PFSK-1 (cell line): Measurements from ENCODE around the gene POLR1A.

Experiments used
- POLR2AphosphoS5 ChIP-seq: IDR thresholded peaks from 2 replicates; pipeline ENCODE4 v1.6.1; 2012; ENCODE audit warnings: low read depth, mild to moderate bottlenecking, control low read depth, low read length, moderate library complexity
- SIN3A ChIP-seq: IDR thresholded peaks from 2 replicates; pipeline ENCODE4 v1.6.1; 2012; ENCODE audit warnings: mild to moderate bottlenecking, low read length, moderate library complexity, borderline replicate concordance; ENCODE audit not compliant: insufficient read depth
- TF ChIP-seq, protein P1 (sequence below), 2 experiments: IDR thresholded peaks; 2 replicates each; pipeline versions ENCODE4 v1.6.1 to v1.8.0; 2011 to 2012; ENCODE audit warnings: low read depth in 2 of 2, low read length in 2 of 2, control low read depth in 1 of 2, inconsistent platforms in 1 of 2, mild to moderate bottlenecking in 1 of 2, moderate library complexity in 1 of 2; ENCODE audit not compliant: insufficient read depth in 1 of 2

DNA sequence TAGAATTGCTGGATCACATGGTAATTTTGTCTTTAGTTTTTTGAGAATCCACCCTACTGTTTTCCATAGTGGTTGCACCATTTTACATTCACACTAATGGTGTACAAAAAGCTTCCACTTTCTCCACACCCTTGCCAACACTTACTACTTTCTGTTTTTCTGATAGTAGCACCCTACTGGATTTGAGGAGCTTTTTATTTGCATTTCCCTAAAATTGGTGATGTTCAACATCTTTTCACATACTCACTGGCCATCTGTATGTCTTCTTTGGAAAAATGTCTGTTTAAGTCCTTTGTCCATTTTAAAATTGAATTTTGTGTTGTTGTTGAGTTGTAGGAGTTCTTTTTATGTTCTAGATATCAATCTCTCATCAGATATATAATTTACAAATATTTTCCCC lies 3.5 kb downstream of the POLR1A start:
- TF ChIP-seq POLR2AphosphoS5 (no peak), SIN3A (no peak)
- TF ChIP-seq, protein P1, sequence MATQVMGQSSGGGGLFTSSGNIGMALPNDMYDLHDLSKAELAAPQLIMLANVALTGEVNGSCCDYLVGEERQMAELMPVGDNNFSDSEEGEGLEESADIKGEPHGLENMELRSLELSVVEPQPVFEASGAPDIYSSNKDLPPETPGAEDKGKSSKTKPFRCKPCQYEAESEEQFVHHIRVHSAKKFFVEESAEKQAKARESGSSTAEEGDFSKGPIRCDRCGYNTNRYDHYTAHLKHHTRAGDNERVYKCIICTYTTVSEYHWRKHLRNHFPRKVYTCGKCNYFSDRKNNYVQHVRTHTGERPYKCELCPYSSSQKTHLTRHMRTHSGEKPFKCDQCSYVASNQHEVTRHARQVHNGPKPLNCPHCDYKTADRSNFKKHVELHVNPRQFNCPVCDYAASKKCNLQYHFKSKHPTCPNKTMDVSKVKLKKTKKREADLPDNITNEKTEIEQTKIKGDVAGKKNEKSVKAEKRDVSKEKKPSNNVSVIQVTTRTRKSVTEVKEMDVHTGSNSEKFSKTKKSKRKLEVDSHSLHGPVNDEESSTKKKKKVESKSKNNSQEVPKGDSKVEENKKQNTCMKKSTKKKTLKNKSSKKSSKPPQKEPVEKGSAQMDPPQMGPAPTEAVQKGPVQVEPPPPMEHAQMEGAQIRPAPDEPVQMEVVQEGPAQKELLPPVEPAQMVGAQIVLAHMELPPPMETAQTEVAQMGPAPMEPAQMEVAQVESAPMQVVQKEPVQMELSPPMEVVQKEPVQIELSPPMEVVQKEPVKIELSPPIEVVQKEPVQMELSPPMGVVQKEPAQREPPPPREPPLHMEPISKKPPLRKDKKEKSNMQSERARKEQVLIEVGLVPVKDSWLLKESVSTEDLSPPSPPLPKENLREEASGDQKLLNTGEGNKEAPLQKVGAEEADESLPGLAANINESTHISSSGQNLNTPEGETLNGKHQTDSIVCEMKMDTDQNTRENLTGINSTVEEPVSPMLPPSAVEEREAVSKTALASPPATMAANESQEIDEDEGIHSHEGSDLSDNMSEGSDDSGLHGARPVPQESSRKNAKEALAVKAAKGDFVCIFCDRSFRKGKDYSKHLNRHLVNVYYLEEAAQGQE (IDR thresholded peaks at IDR 0.05; ENCODE audit: insufficient read depth in 1 of 2, low read depth in 2 of 2, low read length in 2 of 2): no peak
